HG03175 (cell line): ENCODE data around the gene CCDC116.
"Not testable (repeated sequence)": the region's sequence is repeated elsewhere in the genome, so short reads cannot be mapped to it uniquely, and the experiment has no call there.

Experiments
- ATAC-seq: cut with Tn5 transposase; IDR thresholded peaks from one replicate; pipeline ENCODE4 v1.9.1; 2021; ENCODE audit warnings: mild to moderate bottlenecking, moderate library complexity; ENCODE audit not compliant: unreplicated experiment

Gene CCDC116

DNA sequence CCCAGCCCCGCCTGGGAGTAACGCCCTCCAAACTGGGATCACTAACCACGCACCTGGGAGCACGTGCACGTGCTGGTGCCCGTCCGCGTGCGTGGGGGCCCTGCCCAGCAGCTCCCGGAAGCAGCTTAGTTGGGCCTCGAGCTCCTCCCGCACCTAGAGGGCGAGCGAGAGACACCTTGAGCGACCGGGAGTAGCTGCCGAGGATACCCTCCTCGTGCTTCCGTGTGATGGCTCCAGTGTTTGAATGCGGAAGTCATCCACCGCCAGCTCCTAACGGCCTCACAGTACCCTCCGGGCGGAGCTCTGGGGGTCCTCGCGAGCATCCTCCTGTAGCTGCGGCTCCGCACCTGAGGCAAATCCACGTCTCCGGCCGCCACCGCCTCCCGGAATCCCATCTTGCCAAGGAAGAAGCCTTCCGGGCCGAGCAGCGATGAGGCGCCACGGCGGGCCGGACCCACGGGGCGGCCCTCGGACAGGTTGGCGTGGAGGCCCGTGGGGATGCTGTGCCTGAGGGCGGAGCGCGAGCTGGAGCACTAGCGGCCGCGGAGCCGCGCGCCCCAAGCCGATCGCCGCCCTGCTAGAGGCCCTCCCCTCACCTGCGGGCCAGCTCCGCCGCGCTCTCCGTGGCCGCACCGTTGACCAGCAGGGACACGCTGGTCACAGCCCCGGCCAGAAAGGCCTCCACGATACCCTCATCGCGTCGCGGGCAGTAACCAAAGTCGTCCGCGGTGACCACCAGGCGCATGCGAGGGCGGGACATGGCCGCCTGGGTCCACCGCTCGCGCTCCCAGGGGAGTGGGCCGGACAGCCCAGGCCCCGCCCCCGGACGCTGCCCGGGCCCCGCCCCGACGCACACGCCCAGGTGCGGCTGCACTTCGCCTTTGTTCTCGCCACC lies 3.1 kb upstream of the CCDC116 start, which contains the start of gene YDJC:
Gene YDJC, minus strand, starts transcription at position 768 of the 895 bp plus-strand sequence. Its CDS starts 8 bp downstream, at position 760.
- ATAC-seq, result peak; percentile 76

- no peak for ATAC-seq
Observed at GRCh38 chr22:21631025-21631424, 1.5 kb upstream of the CCDC116 start.

DNA sequence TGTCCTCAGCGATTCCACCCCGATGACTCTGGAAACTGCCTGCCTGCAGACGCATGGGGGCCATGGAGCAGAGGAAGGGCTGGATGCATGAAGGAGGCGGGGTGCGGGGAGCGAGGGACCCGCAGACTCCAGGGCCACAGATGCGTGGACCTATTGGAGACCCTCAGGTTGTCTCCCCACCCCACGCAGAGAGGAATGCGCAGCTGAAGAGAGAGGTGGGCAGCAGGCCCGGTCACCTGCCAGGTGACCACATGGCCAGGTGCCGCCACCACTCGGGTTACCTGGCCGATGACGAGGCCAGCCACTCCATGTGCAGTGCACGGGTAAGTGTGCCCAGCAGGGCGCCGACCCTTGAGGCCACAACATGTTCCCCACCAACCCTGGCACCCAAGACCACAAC lies 371 bp downstream of the CCDC116 start:
- no peak for ATAC-seq

GRCh38 chr22:21633481-21633880 lies 921 bp downstream of the CCDC116 start:
- ATAC-seq, result no peak

DNA sequence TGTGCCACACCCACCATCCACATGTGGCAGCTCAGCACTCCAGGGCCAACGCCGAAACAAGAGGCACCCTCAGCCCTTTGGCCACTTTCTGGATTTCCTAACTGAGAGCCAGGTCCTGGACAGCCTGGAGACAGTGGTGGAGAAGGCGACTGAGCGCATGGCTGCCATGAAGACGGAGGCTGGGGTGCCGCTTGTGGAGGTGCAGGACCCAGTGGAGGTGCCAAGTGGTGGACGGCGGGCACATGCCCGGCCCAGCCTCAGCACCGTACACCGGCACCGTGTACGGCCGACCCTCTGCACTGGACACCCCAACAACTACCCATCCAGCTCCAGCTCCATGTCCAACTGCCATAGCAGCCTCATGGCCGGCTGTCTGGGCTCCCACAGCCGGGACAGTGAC lies 1.5 kb downstream of the CCDC116 start:
- ATAC-seq, result no peak

GRCh38 chr22:21634844-21635243 lies 2.3 kb downstream of the CCDC116 start:
- no peak for ATAC-seq

DNA sequence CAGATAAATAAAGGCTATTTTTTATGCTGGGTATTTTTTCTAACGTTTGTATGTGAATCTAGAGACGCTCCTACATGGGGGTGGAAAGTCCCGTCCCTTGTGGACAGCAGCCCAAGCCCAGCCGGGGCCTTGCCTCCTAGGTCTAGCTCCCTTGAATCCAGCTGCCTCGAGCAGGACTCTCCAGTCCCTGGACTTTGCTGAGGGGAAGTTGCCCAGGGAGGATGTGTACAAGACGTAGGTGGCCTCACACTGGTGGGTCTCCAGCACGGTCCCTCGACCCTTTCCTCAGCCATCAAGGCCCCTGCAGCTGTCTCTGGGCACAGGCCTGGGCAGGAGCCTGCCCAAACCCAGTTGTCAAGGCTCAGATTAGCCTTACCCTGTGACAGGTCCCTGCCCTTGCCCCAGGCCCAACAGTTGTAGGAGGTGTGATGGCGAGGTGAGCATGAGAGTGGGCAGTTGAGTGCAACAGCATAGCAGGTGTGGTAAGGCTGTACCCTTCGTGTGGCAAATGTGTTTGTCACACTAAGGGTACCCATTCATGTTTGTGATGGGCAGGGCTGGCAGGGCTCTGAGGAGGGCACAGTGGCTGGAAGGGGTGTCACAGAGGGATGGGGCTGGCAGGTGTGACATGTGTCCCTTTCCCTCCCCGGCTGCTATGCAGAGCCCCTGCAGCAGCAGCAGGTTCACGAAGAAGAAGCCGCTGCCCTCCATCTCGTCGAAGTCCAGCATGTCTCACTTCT lies 3.4 kb downstream of the CCDC116 start:
- ATAC-seq, result no peak

GRCh38 chr22:21636629-21637218 lies 4.2 kb downstream of the CCDC116 start:
- no peak for ATAC-seq

DNA sequence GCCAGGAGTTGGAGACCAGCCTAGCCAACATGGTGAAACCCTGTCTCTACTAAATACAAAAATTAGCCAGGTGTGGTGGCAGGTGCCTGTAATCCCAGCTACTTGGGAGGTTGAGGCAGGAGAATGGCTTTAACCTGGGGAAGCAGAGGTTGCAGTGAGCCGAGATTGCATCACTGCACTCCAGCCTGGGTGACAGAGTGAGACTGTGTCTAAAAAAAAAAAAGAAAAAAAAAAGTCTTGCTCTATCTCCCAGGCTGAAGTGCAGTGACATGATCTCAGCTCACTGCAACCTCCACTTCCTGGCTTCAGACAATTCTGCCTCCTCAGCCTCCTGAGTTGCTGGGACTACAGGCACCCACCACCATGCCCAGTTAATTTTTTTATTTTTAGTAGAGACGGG lies 4.9 kb downstream of the CCDC116 start:
- ATAC-seq, result not testable (repeated sequence)

GRCh38 chr22:21639359-21639758 lies 6.8 kb downstream of the CCDC116 start:
- no peak for ATAC-seq

DNA sequence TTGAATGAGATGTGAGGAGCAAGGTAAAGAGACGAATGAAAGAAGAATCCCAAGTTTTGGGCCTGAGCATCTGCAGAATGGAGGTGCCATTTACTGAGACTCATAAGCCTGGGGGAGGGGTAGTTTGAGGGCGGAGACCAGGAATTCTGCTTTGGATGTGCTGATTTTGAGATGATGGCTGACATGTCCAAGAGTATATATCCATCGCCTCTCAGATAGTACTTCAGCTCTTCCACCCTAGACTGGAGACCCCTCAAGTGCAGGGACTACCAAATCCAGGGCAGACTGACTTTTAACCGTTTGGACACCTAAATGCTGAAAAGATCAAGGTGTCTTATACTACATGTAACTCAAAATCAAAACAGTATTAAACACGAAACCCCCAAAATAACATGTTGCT lies 8.2 kb downstream of the CCDC116 start:
- ATAC-seq, result no peak

GRCh38 chr22:21641417-21641788 lies 8.8 kb downstream of the CCDC116 start:
- no peak for ATAC-seq

DNA sequence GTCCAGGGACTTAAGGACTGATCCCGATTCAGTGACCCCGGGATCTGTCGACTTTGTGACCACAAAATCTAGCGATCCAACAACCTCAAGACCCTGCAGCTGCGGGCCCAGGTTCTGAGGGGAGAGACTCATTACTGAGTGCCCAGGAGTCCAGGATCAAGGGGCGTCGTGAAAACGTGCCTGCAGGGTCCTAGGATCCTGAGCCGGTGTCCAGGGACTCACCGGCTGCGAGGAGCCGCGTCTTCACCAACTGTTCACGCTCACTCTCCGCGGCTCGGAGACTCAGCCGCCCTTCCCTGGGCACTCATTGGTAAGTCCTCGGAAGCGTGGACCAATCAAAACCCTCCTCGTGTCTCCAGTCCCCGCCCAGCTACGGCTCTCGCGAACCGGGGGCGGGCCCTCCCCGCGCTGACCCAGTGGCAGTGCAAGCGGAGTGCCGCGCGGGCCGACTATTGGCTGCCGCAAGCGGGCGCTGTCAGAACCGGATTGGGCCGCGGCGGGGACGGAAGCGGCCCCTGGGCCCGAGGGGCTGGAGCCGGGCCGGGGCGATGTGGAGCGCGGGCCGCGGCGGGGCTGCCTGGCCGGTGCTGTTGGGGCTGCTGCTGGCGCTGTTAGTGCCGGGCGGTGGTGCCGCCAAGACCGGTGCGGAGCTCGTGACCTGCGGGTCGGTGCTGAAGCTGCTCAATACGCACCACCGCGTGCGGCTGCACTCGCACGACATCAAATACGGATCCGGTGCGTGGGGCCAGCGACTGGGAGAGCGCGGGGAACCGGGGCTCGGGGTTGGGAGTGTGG lies 9.4 kb downstream of the CCDC116 start, which contains the start of gene SDF2L1:
Gene SDF2L1, plus strand, starts transcription at position 514 of the 795 bp plus-strand sequence. Its CDS starts 35 bp downstream, at position 549.
- ATAC-seq, result peak; percentile 95

GRCh38 chr22:21642584-21643448 lies 10.3 kb downstream of the CCDC116 start:
- ATAC-seq, result no peak

DNA sequence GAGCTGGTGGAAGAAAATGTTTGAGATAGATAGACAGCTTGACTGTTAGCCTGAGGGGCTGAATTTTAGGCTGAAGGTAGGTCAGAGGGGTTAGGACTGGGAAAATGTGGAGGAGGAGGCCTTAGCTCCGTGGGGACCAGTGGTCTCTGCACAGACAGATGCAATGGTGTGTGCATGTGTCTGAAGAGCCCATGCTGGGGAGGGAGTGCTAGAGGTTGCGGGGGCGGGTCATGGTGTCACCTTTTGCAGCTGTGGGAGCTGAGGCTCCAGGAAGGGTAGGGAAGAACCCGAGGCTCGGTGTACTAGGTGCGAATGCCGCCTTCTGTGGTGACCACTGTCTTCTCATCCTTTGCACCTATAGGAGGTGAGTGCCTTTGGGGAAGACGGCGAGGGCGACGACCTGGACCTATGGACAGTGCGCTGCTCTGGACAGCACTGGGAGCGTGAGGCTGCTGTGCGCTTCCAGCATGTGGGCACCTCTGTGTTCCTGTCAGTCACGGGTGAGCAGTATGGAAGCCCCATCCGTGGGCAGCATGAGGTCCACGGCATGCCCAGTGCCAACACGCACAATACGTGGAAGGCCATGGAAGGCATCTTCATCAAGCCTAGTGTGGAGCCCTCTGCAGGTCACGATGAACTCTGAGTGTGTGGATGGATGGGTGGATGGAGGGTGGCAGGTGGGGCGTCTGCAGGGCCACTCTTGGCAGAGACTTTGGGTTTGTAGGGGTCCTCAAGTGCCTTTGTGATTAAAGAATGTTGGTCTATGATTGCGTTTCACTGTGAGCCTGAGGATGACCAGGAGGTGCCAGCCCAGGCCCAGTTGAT lies 11.2 kb downstream of the CCDC116 start:
- no peak for ATAC-seq

GRCh38 chr22:21645513-21645912 lies 13.0 kb downstream of the CCDC116 start:
- ATAC-seq, result not testable (repeated sequence)

- no peak for ATAC-seq
Observed at GRCh38 chr22:21646608-21647590, 14.3 kb downstream of the CCDC116 start.

DNA sequence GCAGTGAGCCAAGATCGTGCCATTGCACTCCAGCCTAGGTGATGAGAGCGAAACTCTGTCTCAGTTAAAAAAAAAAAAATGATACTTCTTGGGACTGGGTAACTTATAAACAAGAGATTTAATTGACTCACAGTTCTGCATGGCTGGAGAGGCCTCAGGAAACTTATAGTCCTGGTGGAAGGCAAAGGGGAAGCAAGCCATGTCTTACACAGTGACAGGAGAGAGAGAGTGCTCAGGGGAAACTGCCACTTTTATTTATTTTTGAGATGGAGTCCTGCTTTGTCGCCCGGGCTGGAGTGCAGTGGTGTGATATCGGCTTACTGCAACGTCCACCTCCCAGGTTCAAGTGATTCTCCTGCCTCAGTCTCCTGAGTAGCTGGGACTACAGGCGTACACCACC lies 17.7 kb downstream of the CCDC116 start:
- no peak for ATAC-seq
